Mucosa of stomach (tissue), 1 donor: Measurements from ENCODE around the gene TRIM65.

Experiments used
- H3K27me3 ChIP-seq: one replicate; pipeline ENCODE4 v1.7.0; 2013; ENCODE audit warnings: mild to moderate bottlenecking, low read length; ENCODE audit not compliant: control insufficient read depth, insufficient read depth
- H3K36me3 ChIP-seq: one replicate; pipeline ENCODE4 v1.7.0; 2013; ENCODE audit warnings: low read length; ENCODE audit not compliant: control insufficient read depth, insufficient read depth
- H3K4me1 ChIP-seq: one replicate; pipeline ENCODE4 v1.7.0; 2013; ENCODE audit warnings: mild to moderate bottlenecking, low read length; ENCODE audit not compliant: control insufficient read depth, insufficient read depth
- H3K4me3 ChIP-seq: one replicate; pipeline ENCODE4 v1.7.0; 2013; ENCODE audit warnings: low read length
- H3K9ac ChIP-seq: one replicate; pipeline ENCODE4 v1.7.0; 2013; ENCODE audit warnings: mild to moderate bottlenecking, low read length, moderate library complexity
- H3K9me3 ChIP-seq: one replicate; pipeline ENCODE4 v1.7.0; 2013; ENCODE audit warnings: mild to moderate bottlenecking, low read length, moderate library complexity; ENCODE audit not compliant: control insufficient read depth
- donor health status: Pancreatic carcinoma.

Gene TRIM65

DNA sequence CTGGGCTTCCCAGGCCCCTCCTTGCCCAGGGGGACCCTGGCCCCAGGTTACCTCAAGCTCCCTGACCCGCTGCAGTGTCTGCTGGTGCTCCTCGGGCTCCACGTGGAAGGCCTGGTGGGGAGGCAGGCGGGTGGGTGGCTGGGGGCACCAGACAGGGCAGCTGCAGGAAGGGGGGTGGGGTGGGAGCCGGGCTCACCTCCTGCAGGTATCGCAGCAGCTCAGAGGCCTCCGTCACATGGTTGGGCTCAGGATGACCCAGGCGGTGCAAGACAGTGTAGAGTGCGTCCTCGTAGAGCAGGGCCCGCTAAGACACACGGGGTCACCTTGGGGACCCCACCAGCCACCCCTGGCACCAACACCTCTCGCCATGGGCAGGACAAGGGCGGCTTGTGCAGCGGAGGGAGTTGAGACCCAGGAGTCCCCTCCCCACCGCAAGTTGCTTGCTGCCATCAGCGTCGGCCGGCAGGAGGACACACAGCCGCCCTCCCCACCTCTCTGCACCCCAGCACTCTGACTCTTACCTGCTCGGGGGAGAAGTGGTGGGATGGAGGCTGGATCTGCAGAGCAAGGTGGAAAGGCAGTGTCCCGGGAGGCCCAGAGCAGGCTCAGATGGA is 53.7 kb downstream of the TRIM65 start:
- peak overlapping the region; percentile 74 for H3K9ac ChIP-seq
- peaks cover 49% of the 10 kb centered on the region for H3K4me1 ChIP-seq
- H3K36me3 ChIP-seq = peaks cover 15% of the 10 kb centered on the region
- H3K9me3 ChIP-seq = no peaks in the 10 kb centered on the region
- no peaks in the 10 kb centered on the region for H3K27me3 ChIP-seq
- no peak overlapping the region for H3K4me3 ChIP-seq

DNA sequence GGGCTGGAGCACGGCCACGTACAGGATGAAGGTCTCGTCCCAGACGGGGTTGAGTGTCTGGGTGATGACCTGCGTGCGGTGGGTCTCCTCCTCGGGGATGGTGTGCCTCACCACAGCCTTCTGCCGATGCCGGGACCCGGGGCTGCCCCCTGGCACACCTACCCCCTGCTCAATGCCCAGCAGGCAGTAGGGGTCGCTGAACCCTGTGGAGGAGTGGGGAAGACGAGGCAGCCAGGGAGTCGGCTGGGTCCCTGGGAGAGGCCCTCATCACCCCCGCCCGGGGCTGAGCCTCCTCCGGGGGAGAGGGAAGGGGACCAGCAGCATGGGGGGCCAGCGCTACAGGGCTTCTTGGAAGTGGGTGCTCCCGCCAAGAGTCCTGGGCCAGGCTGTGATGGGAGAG is 54.3 kb downstream of the TRIM65 start:
- Histone ChIP-seq H3K36me3 (peaks cover 9% of the 10 kb centered on the region), H3K4me3 (no peak overlapping the region), H3K9me3 (no peaks in the 10 kb centered on the region), H3K27me3 (no peaks in the 10 kb centered on the region), H3K4me1 (peaks cover 42% of the 10 kb centered on the region), H3K9ac (no peak overlapping the region)

DNA sequence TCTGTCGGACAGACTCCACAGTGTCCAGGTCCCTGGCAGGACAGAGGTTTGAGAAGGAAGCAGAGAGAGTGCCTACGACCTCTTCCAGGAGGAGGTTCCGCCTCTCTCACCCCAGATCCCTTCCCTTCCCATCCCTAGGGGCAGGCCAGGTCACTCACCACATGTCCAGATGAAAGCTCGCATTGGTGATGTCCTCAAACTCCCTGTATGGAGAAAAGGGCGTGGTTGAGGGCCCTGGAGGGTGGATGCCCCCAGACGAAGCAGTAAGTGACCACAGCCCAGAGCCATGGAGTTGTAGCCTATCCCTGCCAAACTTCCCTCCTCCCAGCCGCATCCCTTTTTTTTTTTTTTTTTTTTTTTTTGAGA is 56.0 kb downstream of the TRIM65 start:
- Histone ChIP-seq H3K36me3 (no peaks in the 10 kb centered on the region), H3K9me3 (no peaks in the 10 kb centered on the region)

DNA sequence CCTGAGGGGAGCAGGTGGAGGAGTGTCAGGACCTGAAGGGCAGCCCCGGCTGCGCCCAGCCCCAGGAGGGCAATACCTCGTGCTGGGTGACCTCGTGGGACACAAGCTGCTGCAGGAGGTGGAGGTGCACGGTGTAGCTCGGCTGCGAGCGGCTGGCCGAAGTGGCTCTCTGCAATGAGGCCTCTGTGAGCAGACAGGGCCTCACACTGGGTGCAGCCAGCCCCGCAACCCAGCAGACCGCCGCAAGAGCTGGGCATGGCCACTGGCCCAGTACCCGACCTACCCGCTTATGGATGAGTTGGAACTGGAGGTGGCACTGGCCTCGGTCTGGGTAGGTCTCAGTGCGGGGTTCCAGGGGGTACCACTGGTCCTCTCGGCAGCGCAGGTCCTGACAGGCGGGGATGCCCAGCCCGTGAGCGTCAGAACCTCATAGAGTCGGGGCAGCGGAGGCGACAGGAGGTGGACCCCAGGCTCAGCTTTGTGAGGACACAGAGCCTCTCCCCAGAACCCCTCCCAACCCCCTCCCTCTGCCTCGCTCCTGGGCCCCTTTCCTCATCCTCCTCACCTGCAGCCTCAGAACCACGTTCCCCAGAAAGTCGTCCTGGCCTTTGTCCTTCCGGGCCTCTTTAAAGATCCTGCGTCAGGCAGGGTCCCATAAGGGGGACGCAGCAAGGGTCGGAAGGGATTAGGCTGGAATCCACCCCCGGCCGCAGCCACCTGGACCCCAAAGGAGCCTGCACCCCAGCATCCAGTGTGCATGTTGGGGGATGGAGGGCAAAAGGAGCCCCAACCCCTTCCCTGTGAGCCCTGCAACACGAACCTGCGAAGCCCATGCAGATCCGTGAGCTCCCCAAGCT is 56.6 kb downstream of the TRIM65 start:
- no peaks in the 10 kb centered on the region for H3K36me3 ChIP-seq
- no peak overlapping the region for H3K4me3 ChIP-seq
- no peaks in the 10 kb centered on the region for H3K9me3 ChIP-seq
- H3K4me1 ChIP-seq = peaks cover 20% of the 10 kb centered on the region
- no peak overlapping the region for H3K9ac ChIP-seq
- H3K27me3 ChIP-seq = no peaks in the 10 kb centered on the region

More for the DNA sequence above, 56.0 kb downstream of the TRIM65 start:
- Histone ChIP-seq H3K4me3 (no peak overlapping the region), H3K4me1 (peaks cover 26% of the 10 kb centered on the region), H3K9ac (no peak overlapping the region), H3K27me3 (no peaks in the 10 kb centered on the region)
